ENCODE measurements around the gene PMF1. TPM values are rescaled to one million over a fixed set of nuclear protein-coding genes. Genes with fewer than 3 reads are reported as not detected.

Gene PMF1
- total and polyA plus RNA-seq, 2 of the 13 experiments (the other 11 are each of a cell fraction or from before 2014, with no cell fraction given), result 72.5 to 89.0 TPM

DNA sequence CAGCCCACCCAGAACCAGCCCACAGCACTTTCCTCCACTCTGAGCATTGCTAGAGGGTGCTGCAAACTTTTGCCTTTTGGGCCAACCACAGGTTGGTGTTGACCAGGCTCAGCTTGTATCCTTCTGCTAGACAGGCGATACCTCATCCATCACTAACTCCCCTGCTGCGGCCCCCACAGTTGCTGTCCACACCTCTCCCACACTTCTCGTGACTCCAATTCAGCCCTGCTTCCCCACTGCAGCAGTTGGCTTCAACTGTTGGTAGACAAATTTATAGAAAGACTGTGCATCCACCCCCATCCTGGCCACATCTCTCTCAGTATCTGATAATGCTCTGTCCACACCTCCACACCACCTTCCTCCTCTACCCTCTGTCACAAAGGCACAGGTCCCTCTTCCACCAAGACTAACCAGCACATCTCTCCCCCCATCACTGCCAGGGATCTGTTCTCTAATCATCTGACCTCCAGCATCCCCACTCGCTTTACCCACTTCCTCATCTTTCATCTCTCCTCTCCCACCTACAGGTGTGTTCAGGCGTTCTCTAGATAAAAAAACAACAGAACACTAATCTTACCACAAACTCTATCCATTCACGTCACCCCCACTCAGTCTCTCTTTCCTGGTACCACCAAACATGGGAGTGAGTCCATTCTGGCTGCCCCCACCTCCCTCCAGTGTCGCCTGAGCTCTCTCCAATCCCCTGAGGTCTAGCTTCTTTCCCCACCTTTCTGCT lies 34.7 kb upstream of the PMF1 start:
- ChIA-PET CTCF (ENCODE audit: low intra/inter-chr PET ratio, low total read pairs) (no interaction called here), POLR2A (interaction anchor here (1.0 to 3.8 kb wide), 2 partner anchors 32 to 35 kb away, joined by 3 to 19 read pairs; partner anchors contain the start of gene PMF1)
- Histone ChIP-seq H3K79me2 (ENCODE audit: insufficient read depth, low read length) (no peaks in the 10 kb centered on the region), H3K27me3 (ENCODE audit: control insufficient read depth in 1 of 2, insufficient read depth in 2 of 2, low read length in 2 of 2) (no peaks in the 10 kb centered on the region), H3K4me2 (ENCODE audit: low read depth, low read length) (no peak overlapping the region), H3K9me3 (ENCODE audit: low read length) (no peaks in the 10 kb centered on the region), H3K4me1 (ENCODE audit: insufficient read depth, low read length) (peaks cover 93% of the 10 kb centered on the region), H3K4me3 (replicated peaks in 1 of 3; ENCODE audit: insufficient read depth in 1 of 3, low read depth in 2 of 3, low read length in 3 of 3) (no peak overlapping the region), H2AFZ (ENCODE audit: low read length) (no peak overlapping the region), H3K27ac (ENCODE audit: extremely low read length, insufficient read depth, low read length) (no peak overlapping the region), H4K20me1 (ENCODE audit: insufficient read depth, low read length) (no peaks in the 10 kb centered on the region), H3K36me3 (replicated peaks in 1 of 2; ENCODE audit: control insufficient read depth in 1 of 2, insufficient read depth in 2 of 2, low read length in 2 of 2) (no peaks in the 10 kb centered on the region), H3K9ac (ENCODE audit: insufficient read depth, low read depth, low read length) (no peak overlapping the region)
- 93% methylated on average over 7 of the region's 7 CpGs for WGBS (ENCODE audit: low lambda C conversion rate)
- in situ Hi-C loops (cut with HindIII; ENCODE audit: extremely low pct_ligation_motif_present, low pct_unique_long_range_greater_than_20kb), result no loop called here
- ATAC-seq (no peak), FAIRE-seq (no peak), DNase-seq (ENCODE audit: low spot score) (no peak)
- BruUV-seq (replicated peaks), result no TSS peak
- intact Hi-C loops (cut with micrococcal nuclease; ENCODE audit: unreplicated experiment), result no loop called here
- TF ChIP-seq, protein P1, sequence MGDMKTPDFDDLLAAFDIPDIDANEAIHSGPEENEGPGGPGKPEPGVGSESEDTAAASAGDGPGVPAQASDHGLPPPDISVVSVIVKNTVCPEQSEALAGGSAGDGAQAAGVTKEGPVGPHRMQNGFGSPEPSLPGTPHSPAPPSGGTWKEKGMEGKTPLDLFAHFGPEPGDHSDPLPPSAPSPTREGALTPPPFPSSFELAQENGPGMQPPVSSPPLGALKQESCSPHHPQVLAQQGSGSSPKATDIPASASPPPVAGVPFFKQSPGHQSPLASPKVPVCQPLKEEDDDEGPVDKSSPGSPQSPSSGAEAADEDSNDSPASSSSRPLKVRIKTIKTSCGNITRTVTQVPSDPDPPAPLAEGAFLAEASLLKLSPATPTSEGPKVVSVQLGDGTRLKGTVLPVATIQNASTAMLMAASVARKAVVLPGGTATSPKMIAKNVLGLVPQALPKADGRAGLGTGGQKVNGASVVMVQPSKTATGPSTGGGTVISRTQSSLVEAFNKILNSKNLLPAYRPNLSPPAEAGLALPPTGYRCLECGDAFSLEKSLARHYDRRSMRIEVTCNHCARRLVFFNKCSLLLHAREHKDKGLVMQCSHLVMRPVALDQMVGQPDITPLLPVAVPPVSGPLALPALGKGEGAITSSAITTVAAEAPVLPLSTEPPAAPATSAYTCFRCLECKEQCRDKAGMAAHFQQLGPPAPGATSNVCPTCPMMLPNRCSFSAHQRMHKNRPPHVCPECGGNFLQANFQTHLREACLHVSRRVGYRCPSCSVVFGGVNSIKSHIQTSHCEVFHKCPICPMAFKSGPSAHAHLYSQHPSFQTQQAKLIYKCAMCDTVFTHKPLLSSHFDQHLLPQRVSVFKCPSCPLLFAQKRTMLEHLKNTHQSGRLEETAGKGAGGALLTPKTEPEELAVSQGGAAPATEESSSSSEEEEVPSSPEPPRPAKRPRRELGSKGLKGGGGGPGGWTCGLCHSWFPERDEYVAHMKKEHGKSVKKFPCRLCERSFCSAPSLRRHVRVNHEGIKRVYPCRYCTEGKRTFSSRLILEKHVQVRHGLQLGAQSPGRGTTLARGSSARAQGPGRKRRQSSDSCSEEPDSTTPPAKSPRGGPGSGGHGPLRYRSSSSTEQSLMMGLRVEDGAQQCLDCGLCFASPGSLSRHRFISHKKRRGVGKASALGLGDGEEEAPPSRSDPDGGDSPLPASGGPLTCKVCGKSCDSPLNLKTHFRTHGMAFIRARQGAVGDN (CRISPR knock-in tag; IDR thresholded peaks at IDR 0.05), result no peak
- TF ChIP-seq ZSCAN9 (CRISPR knock-in tag; IDR thresholded peaks at IDR 0.05; ENCODE audit: borderline replicate concordance), result no peak
- no peak for TF ChIP-seq ARHGAP35 (CRISPR knock-in tag; IDR thresholded peaks at IDR 0.05; ENCODE audit: borderline replicate concordance)
- TF ChIP-seq ZZZ3 (CRISPR knock-in tag; IDR thresholded peaks at IDR 0.05; ENCODE audit: borderline replicate concordance), result no peak
- TF ChIP-seq ZNF274 (CRISPR knock-in tag; IDR thresholded peaks at IDR 0.05), result no peak
- no peak for TF ChIP-seq ZNF75D (CRISPR knock-in tag; IDR thresholded peaks at IDR 0.05; ENCODE audit: borderline replicate concordance)
- TF ChIP-seq, protein P2, sequence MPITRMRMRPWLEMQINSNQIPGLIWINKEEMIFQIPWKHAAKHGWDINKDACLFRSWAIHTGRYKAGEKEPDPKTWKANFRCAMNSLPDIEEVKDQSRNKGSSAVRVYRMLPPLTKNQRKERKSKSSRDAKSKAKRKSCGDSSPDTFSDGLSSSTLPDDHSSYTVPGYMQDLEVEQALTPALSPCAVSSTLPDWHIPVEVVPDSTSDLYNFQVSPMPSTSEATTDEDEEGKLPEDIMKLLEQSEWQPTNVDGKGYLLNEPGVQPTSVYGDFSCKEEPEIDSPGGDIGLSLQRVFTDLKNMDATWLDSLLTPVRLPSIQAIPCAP (CRISPR knock-in tag; IDR thresholded peaks at IDR 0.05; ENCODE audit: low read depth), result no peak
- TF ChIP-seq BRD4 (CRISPR knock-in tag; IDR thresholded peaks at IDR 0.05), result no peak
- no peak for TF ChIP-seq HNF4A (CRISPR knock-in tag; IDR thresholded peaks at IDR 0.05)
- TF ChIP-seq, protein P3, sequence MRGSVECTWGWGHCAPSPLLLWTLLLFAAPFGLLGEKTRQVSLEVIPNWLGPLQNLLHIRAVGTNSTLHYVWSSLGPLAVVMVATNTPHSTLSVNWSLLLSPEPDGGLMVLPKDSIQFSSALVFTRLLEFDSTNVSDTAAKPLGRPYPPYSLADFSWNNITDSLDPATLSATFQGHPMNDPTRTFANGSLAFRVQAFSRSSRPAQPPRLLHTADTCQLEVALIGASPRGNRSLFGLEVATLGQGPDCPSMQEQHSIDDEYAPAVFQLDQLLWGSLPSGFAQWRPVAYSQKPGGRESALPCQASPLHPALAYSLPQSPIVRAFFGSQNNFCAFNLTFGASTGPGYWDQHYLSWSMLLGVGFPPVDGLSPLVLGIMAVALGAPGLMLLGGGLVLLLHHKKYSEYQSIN (CRISPR knock-in tag; IDR thresholded peaks at IDR 0.05; ENCODE audit: borderline replicate concordance), result no peak
- no peak for TF ChIP-seq SALL1 (CRISPR knock-in tag; IDR thresholded peaks at IDR 0.05)
- no peak for TF ChIP-seq MTF2 (CRISPR knock-in tag; IDR thresholded peaks at IDR 0.05; ENCODE audit: borderline replicate concordance)
- TF ChIP-seq HDAC1 (CRISPR knock-in tag; IDR thresholded peaks at IDR 0.05), result no peak
- TF ChIP-seq ZNF678 (CRISPR knock-in tag; IDR thresholded peaks at IDR 0.05), result no peak

Data from HepG2 (cell line).